PC-3 (cell line): Measurements from ENCODE around the gene SLC22A17. TPM values are rescaled to one million over a fixed set of nuclear protein-coding genes. Genes with fewer than 3 reads are reported as not detected.

Experiments used
- ATAC-seq: fragments of 200-7000 bp; cut with Tn5 transposase; 2 replicates; pipeline ENCODE4 v1.9.1; 2020; ENCODE audit warnings: mild to moderate bottlenecking, moderate library complexity
- BruUV-seq: library from RNA; stranded (reverse); fragments of 400-500 nt; replicated peaks from 2 replicates; lab custom pipeline; 2021; lab: Mats Ljungman, UMichigan
- CTCF ChIA-PET: fragments of 300-600 bp; sonication (Branson Sonifier 250); formaldehyde crosslinking; loops from one replicate; lab custom pipeline; 2022; ENCODE audit warnings: antibody characterized with exemption; lab: Charles Lee
- POLR2A ChIA-PET: fragments of 300-600 bp; sonication (Branson Sonifier 250); formaldehyde crosslinking; loops from one replicate; lab custom pipeline; 2022; ENCODE audit warnings: antibody characterized with exemption; ENCODE audit not compliant: unreplicated experiment; lab: Charles Lee
- DNase-seq: peaks from one replicate; pipeline ENCODE4 v3.0.0-alpha.2; 2015
- H2AFZ ChIP-seq: fragments of 300-600 bp; sonication (generic); 2 replicates; pipeline ENCODE4 v1.6.0; 2016; ENCODE audit warnings: antibody characterized with exemption, low read length
- H3F3A ChIP-seq: fragments of 300-600 bp; sonication (generic); one replicate; pipeline ENCODE4 v1.6.0; 2017; ENCODE audit warnings: antibody characterized with exemption, low read length, control low read depth, mild to moderate bottlenecking; ENCODE audit not compliant: unreplicated experiment
- H3K27ac ChIP-seq: fragments of 300-600 bp; sonication (generic); 2 replicates; pipeline ENCODE4 v1.5.1; 2016; ENCODE audit warnings: mild to moderate bottlenecking, low read length
- H3K27me3 ChIP-seq: fragments of 300-600 bp; sonication (generic); 2 replicates; pipeline ENCODE4 v1.6.1; 2016; ENCODE audit warnings: low read length, mixed read lengths
- H3K36me3 ChIP-seq: fragments of 300-600 bp; sonication (generic); 2 replicates; pipeline ENCODE4 v1.6.1; 2016; ENCODE audit warnings: low read depth, mixed run types, low read length, mixed read lengths
- H3K4me1 ChIP-seq: fragments of 300-600 bp; sonication (generic); 2 replicates; pipeline ENCODE4 v1.5.1; 2016; ENCODE audit warnings: low read length; ENCODE audit not compliant: insufficient read depth
- H3K4me2 ChIP-seq: fragments of 300-600 bp; sonication (generic); 2 replicates; pipeline ENCODE4 v1.6.0; 2016; ENCODE audit warnings: low read length
- H3K4me3 ChIP-seq: fragments of 300-600 bp; sonication (generic); 2 replicates; pipeline ENCODE4 v1.5.1; 2016; ENCODE audit warnings: mild to moderate bottlenecking, low read length, mixed read lengths
- H3K79me2 ChIP-seq: fragments of 300-600 bp; sonication (generic); 2 replicates; pipeline ENCODE4 v1.6.1; 2017; ENCODE audit warnings: low read length, mixed read lengths
- H3K9ac ChIP-seq: fragments of 300-600 bp; sonication (generic); 2 replicates; pipeline ENCODE4 v1.6.0; 2016; ENCODE audit warnings: mild to moderate bottlenecking, low read length
- H3K9me2 ChIP-seq: fragments of 300-600 bp; sonication (generic); replicated peaks from 2 replicates; pipeline ENCODE4 v1.6.1; 2016; ENCODE audit warnings: mixed run types, low read length, mixed read lengths
- H3K9me3 ChIP-seq: fragments of 300-600 bp; sonication (generic); 2 replicates; pipeline ENCODE4 v1.6.1; 2016; ENCODE audit warnings: low read length, mixed read lengths
- H4K20me1 ChIP-seq: fragments of 300-600 bp; sonication (generic); 2 replicates; pipeline ENCODE4 v1.6.1; 2016; ENCODE audit warnings: low read length, mixed read lengths
- EZH2 ChIP-seq: fragments of 300-600 bp; sonication (generic); IDR thresholded peaks from one replicate; pipeline ENCODE4 v1.6.1; 2017; ENCODE audit warnings: antibody characterized with exemption, mild to moderate bottlenecking, low read length; ENCODE audit not compliant: unreplicated experiment
- EZH2phosphoT487 ChIP-seq: fragments of 300-600 bp; sonication (generic); IDR thresholded peaks from 2 replicates; pipeline ENCODE4 v1.6.1; 2018; ENCODE audit warnings: mild to moderate bottlenecking, antibody characterized with exemption, low read length, borderline replicate concordance
- intact Hi-C: fragments of 100-400 bp; cut with micrococcal nuclease; formaldehyde crosslinking; loops from 2 replicates; pipeline ENCODE4 v1.9.0; 2023
- total RNA-seq: library from RNA; depleted of rRNA; stranded (reverse); fragments of >200 nt; gene quantifications from 2 replicates; pipeline ENCODE4 v1.2.3, GENCODE V29; 2014
- TF ChIP-seq, protein P1 (sequence below): fragments of 300-600 bp; sonication (generic); conservative IDR thresholded peaks from 2 replicates; pipeline ENCODE4 v1.5.1; 2017; ENCODE audit warnings: antibody characterized with exemption, low read depth, mild to moderate bottlenecking, low read length

Gene SLC22A17
- total RNA-seq, 1 experiment from 2014 or later = 12.0 TPM

DNA sequence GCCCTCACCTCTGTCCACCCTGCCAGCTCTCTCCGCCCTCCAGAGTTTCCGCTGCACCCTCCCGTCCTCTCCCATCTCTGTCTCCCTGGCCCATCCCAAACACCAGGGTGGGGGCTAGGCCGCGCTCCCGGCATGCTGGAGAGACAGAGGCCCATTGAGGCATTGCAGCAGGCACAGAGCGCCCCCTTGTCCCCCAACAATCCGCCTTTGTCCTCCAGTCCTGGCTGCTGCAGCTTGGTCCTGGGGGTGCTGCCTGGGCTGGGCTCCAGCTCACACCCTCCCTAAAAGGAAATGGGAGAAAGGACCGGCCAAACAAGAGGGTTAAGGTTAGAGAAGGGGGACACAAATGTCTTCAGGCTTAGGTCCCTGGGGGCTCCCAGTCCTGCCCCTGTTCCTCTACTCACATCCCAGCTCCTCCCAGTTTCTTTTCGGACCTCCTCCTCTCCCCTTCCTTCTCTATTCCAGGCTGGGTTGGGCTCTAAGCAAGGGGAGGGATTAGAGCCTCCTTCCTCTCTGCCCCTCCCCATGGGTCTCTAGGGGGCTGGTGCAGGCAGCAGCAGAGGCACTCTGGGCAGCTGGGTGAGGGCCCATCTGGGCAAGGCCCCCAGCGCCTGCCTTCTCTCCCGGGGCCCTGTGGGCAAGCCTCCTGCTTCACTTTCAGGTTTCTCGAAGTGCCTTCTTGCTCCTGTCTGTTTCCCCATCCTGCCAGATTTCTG, 24.0 kb upstream of the SLC22A17 start, which contains the start of gene CMTM5:
Gene CMTM5, plus strand, starts transcription at position 565 of the 716 bp plus-strand sequence. CDS start 206 bp downstream, outside the sequence.
- H3K27ac ChIP-seq = no peak within 1 kb of the TSS
- ChIA-PET CTCF (no interaction called here), POLR2A (no interaction called here)
- TF ChIP-seq EZH2phosphoT487 (no peak), EZH2 (no peak)
- TF ChIP-seq, protein P1, sequence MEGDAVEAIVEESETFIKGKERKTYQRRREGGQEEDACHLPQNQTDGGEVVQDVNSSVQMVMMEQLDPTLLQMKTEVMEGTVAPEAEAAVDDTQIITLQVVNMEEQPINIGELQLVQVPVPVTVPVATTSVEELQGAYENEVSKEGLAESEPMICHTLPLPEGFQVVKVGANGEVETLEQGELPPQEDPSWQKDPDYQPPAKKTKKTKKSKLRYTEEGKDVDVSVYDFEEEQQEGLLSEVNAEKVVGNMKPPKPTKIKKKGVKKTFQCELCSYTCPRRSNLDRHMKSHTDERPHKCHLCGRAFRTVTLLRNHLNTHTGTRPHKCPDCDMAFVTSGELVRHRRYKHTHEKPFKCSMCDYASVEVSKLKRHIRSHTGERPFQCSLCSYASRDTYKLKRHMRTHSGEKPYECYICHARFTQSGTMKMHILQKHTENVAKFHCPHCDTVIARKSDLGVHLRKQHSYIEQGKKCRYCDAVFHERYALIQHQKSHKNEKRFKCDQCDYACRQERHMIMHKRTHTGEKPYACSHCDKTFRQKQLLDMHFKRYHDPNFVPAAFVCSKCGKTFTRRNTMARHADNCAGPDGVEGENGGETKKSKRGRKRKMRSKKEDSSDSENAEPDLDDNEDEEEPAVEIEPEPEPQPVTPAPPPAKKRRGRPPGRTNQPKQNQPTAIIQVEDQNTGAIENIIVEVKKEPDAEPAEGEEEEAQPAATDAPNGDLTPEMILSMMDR = no peak
- H4K20me1 ChIP-seq = no peaks in the 10 kb centered on the region
- H3K4me3 ChIP-seq = no peak within 1 kb of the TSS
- H3K4me1 ChIP-seq = no peaks in the 10 kb centered on the region
- H3K36me3 ChIP-seq = no peaks in the 10 kb centered on the region
- BruUV-seq = no TSS peak
- no peak for DNase-seq
- H3K9me3 ChIP-seq = no peaks in the 10 kb centered on the region
- ATAC-seq = no peak
- H3K9ac ChIP-seq = no peak within 1 kb of the TSS
- no peaks in the 10 kb centered on the region for H3K79me2 ChIP-seq
- H3K9me2 ChIP-seq = no peaks in the 10 kb centered on the region
- no peak within 1 kb of the TSS for H2AFZ ChIP-seq
- H3K27me3 ChIP-seq = peaks cover 15% of the 10 kb centered on the region
- intact Hi-C loops = no loop called here
- H3K4me2 ChIP-seq = no peak within 1 kb of the TSS
- no peaks in the 10 kb centered on the region for H3F3A ChIP-seq

DNA sequence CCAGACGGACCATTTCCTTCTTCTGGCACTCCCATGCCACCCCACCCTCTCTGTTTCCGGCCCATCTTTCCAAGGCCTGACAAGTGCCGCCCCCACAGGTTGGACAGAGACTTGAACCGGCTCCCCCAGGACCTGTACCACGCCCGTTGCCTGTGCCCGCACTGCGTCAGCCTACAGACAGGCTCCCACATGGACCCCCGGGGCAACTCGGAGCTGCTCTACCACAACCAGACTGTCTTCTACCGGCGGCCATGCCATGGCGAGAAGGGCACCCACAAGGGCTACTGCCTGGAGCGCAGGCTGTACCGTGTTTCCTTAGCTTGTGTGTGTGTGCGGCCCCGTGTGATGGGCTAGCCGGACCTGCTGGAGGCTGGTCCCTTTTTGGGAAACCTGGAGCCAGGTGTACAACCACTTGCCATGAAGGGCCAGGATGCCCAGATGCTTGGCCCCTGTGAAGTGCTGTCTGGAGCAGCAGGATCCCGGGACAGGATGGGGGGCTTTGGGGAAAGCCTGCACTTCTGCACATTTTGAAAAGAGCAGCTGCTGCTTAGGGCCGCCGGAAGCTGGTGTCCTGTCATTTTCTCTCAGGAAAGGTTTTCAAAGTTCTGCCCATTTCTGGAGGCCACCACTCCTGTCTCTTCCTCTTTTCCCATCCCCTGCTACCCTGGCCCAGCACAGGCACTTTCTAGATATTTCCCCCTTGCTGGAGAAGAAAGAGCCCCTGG, 23.0 kb upstream of the SLC22A17 start:
- peaks cover 20% of the 10 kb centered on the region for H3K27me3 ChIP-seq
- H3K4me1 ChIP-seq = no peaks in the 10 kb centered on the region
- TF ChIP-seq, protein P1 = no peak
- TF ChIP-seq EZH2 (no peak), EZH2phosphoT487 (no peak)
- ATAC-seq = no peak
- no peaks in the 10 kb centered on the region for H3K79me2 ChIP-seq
- ChIA-PET POLR2A (no interaction called here), CTCF (no interaction called here)
- no peaks in the 10 kb centered on the region for H4K20me1 ChIP-seq
- no peaks in the 10 kb centered on the region for H3K36me3 ChIP-seq
- H3K27ac ChIP-seq = no peak overlapping the region
- H3K4me2 ChIP-seq = no peak overlapping the region
- H3K9me3 ChIP-seq = no peaks in the 10 kb centered on the region
- no peak overlapping the region for H3K4me3 ChIP-seq
- no peaks in the 10 kb centered on the region for H3F3A ChIP-seq
- intact Hi-C loops = no loop called here
- DNase-seq = no peak
- no peak overlapping the region for H2AFZ ChIP-seq
- H3K9me2 ChIP-seq = no peaks in the 10 kb centered on the region
- BruUV-seq = no TSS peak
- H3K9ac ChIP-seq = no peak overlapping the region
